HG03439 (cell line): ENCODE data around the gene DPH5.
"Not testable (repeated sequence)": the region's sequence is repeated elsewhere in the genome, so short reads cannot be mapped to it uniquely, and the experiment has no call there.

Experiments used
- ATAC-seq: cut with Tn5 transposase; IDR thresholded peaks from one replicate; pipeline ENCODE4 v1.9.1; 2021; ENCODE audit warnings: mild to moderate bottlenecking, moderate library complexity; ENCODE audit not compliant: unreplicated experiment

The DPH5 gene

GRCh38 chr1:100989306-100990077 lies 36.1 kb downstream of the DPH5 start:
- no peak for ATAC-seq

GRCh38 chr1:100988121-100988520 lies 37.5 kb downstream of the DPH5 start:
- no peak for ATAC-seq

GRCh38 chr1:100982793-100983192 lies 42.8 kb downstream of the DPH5 start:
- ATAC-seq, result no peak

GRCh38 chr1:100979631-100980030 lies 46.0 kb downstream of the DPH5 start:
- no peak for ATAC-seq

- no peak for ATAC-seq
Measured at GRCh38 chr1:100976936-100977335, 48.6 kb downstream of the DPH5 start.

DNA sequence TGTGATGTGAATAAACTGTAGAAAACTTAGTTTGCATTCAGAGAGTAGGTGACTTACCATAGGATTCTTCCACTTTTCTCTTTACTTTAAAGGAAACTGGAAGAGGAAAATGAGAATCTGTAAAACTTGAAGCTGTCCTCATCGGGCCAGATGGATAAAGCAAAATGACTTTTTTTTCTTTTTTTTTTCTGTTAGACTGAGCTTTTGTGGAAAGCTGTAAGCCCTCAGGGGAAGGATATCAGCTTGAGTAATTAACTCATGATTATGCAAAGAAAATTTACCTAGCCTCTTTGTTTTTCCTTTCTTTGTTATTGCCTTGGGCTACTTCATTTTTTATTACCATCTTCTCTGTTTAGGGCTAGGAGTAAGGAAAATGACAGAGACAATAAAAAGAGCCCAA lies 53.4 kb downstream of the DPH5 start:
- no peak for ATAC-seq

GRCh38 chr1:100971021-100971420 lies 54.6 kb downstream of the DPH5 start:
- no peak for ATAC-seq

DNA sequence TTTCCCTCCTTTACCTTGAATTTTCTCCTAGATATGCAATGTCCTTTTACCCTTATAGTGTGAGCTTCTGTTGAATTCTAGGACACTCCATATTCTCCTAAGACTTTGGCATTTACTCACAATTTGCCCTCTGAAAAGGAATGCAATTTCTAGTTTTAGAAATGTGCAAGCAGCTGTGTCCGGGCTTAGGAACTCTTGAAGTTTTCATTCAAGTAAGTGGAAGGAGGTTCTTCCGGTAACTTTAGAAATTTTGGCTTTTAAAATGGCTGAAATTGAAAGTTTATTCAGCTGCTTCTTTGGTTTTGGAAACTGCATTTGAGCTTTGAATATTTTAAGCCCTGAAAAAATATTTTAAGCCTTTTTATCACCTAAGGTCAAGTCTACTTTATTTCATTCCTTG lies 56.3 kb downstream of the DPH5 start:
- no peak for ATAC-seq

GRCh38 chr1:100968621-100969020 lies 57.0 kb downstream of the DPH5 start:
- ATAC-seq, result no peak

DNA sequence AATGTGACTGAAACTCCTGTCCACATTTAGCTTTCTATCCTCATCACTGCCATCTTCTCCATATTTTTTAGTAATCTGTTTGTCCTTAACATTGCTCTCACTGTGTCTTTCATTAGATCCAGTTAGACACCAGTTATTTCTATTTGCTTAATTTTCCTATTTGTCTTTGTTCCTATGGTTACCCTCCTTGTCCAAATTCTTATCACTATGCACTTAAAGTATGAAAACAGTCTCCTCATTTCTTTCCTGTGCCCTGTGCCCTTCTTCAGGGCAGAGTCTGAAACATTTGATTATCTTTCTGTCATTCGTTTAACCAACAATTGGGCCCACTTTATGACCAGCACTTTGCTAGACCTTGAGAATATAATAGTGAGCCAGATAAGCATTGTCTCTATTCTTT lies 65.5 kb downstream of the DPH5 start:
- ATAC-seq, result no peak

GRCh38 chr1:100959502-100960060 lies 66.0 kb downstream of the DPH5 start:
- ATAC-seq, result no peak

DNA sequence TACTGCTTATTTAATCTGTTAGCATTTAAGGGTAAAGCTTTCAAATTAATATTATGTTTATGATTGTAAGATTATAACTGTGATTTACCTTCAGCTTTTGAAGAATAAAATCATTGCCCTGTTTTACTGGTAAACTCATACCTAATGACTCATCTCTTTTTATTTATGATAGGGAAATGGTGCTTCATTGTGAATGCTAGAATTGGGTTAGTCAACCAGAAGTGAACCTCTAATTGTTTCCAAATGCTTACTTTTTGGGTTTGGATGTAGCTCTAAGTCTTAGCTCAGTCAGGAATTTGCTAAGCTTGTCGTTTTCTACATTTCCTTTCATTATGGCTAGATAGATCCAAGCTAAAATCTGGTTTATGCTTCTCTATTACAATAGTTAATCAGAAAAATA lies 70.3 kb downstream of the DPH5 start:
- ATAC-seq, result no peak

- ATAC-seq, result no peak
Measured at GRCh38 chr1:100953960-100954730, 71.4 kb downstream of the DPH5 start.

- ATAC-seq, result not testable (repeated sequence)
Measured at GRCh38 chr1:100952970-100953369, 72.6 kb downstream of the DPH5 start.

DNA sequence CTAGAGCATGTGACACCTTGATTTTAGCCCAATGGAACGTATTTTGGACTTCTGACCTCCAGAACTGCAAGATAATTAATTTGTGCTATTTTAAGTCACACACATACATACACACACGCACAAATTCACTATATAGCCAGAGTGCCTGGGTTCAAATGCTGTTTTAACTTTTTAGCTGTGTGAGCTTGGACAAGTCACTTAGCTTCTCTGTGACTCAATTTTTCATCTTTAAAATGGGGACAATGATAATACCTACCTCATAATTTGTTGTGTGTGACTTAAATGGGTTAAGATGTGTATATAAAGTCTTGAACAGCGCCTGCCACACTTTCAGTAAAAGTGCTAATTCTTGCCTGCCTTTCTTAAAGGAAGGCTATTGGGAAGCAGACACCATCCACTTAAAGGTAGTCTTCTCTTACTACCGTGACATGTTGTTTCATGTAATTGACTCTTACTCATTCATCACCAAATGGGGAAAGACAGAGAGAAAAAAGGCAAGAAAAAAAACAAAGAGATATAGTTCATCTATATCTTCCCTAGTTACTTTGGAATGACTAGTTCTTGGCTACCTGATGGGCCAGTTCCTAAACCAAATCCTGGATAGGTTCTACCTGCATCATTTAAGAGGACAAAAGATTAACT lies 73.4 kb downstream of the DPH5 start:
- no peak for ATAC-seq

DNA sequence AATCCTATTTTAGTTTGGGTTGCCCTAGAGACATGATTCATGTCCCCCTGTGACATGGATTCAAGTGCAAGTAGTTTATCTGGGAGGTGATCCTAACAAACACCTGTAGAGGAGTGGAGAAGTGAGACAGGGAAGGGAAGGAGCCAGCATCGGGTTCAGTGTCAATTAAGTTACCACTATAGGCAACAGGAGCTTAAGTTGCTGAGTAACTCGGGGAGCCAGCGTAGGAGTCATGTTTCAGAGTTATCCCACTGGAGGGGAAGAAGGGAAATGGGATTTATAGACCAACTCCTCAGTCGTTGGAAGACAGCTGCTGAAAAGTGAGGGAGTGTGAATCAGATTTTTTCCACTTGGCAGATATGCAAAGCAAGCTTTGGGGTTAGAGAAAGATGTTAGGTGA lies 74.8 kb downstream of the DPH5 start:
- ATAC-seq, result no peak

DNA sequence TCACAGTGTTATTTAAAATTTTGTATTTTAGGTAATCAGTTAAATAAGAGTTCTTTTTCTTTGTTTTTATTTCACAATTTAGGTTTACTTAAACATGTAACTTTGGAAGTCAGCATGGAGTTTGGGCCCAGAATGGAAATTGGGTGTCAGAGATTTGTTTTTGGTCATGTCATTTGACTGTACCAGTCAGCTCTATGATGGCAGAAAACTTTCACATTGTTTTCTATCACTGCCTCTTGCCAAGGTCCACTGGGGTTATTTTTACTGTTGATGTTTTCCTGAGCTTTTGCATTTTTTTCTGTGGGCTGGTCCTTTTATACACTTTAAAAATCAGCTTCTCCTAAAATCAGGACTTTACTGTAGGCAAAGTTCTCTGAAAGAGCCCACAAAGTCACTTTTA lies 75.2 kb downstream of the DPH5 start:
- ATAC-seq, result no peak

DNA sequence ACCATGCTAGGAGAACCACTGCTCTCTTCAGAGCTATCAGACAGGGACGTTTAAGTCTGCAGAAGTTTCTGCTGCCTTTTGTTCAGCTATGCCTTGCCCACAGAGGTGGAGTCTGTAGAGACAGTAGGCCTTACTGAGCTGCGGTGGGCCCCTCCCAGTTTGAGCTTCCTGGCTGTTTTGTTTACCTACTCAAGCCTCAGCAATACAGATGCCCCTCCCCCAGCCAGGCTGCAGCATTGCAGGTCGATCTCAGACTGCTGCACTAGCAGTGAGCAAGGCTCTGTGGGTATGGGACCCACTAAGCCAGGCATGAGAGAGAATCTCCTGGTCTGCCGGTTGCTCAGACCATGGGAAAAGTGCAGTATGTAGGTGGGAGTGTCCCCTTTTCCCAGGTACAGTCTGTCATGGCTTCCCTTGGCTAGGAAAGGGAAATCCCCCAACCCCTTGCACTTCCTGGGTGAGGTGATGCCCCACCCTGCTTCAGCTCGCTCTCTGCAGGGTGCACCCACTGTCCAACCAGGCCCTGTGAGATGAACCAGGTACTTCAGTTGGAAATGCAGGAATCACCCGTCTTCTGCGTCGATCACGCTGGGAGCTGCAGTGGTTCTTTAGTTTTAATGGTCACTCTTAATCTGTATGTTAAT lies 75.9 kb downstream of the DPH5 start:
- ATAC-seq, result not testable (repeated sequence)

- ATAC-seq, result not testable (repeated sequence)
Measured at GRCh38 chr1:100948721-100949405, 76.7 kb downstream of the DPH5 start.

DNA sequence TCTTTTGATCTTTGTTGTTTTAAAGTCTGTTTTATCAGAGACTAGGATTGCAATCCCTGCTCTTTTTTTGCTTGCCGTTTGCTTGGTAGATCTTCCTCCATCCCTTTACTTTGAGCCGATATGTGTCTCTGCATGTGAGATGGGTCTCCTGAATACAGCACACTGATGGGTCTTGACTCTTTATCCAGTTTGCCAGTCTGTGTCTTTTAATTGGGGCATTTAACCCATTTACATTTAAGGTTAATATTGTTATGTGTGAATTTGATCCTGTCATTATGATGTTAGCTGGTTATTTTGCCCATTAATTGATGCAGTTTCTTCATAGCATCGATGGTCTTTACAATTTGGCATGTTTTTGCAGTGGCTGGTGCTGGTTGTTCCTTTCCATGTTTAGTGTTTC lies 77.8 kb downstream of the DPH5 start:
- ATAC-seq, result not testable (repeated sequence)
